IgD-negative memory B cell (primary cell): ENCODE measurements around the gene ERP44. TPM values are rescaled to one million over a fixed set of nuclear protein-coding genes. Genes with fewer than 3 reads are reported as not detected.
"Not testable (repeated sequence)": the region's sequence is repeated elsewhere in the genome, so short reads cannot be mapped to it uniquely, and the experiment has no call there.

Experiments
- H3K27ac Mint-ChIP-seq, 3 donors: one replicate each; pipeline ENCODE4 v1.8.0; 2020 to 2022; ENCODE audit warnings: mild to moderate bottlenecking in 3 of 3, mixed read lengths in 3 of 3, moderate library complexity in 1 of 3
- H3K27me3 Mint-ChIP-seq: one replicate; pipeline ENCODE4 v1.8.0; 2021; ENCODE audit warnings: mixed read lengths
- H3K36me3 Mint-ChIP-seq: one replicate; pipeline ENCODE4 v1.8.0; 2020; ENCODE audit warnings: mild to moderate bottlenecking, mixed read lengths
- H3K4me1 Mint-ChIP-seq, 3 donors: one replicate each; pipeline ENCODE4 v1.8.0; 2020 to 2022; ENCODE audit warnings: mixed read lengths in 3 of 3, mild to moderate bottlenecking in 1 of 3
- H3K4me3 Mint-ChIP-seq, 4 donors: one replicate each; pipeline ENCODE4 v1.8.0; 2020 to 2022; ENCODE audit warnings: mild to moderate bottlenecking in 4 of 4, mixed read lengths in 4 of 4, moderate library complexity in 3 of 4
- H3K9me3 Mint-ChIP-seq, 3 donors: one replicate each; pipeline ENCODE4 v1.8.0; 2020 to 2021; ENCODE audit warnings: mixed read lengths in 3 of 3, mild to moderate bottlenecking in 1 of 3
- polyA plus RNA-seq: library from polyadenylated mRNA; unstranded; fragments of 300-500 nt; fragmentation: Illumina TruSeq; gene quantifications from one replicate; pipeline ENCODE4 v1.2.3, GENCODE V29; 2021

Gene ERP44
- polyA plus RNA-seq, 1 donor from 2014 or later: 45.3 TPM

DNA sequence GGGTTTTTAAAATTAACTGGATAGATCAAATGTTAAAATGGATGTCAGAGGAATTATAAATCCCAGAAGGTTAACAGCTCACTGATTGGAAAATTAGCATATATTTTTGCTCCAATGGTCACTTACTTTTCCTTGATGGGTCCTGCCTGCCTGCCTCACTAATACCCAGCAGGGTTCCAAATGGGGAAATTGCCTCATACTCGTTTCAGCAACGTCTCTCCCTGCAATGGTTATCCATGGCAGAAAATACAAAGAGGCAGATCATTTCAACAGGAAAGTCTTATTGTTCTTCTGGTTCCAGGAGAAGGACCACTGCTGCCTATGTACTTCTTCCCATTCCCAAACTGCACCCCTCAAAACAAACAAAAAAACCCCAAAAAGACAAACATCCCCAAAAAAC, 71.3 kb downstream of the ERP44 start:
- Mint-ChIP-seq H3K9me3 (no peaks in the 10 kb centered on the region), H3K27ac (no peak overlapping the region), H3K4me1 (peaks cover 14 to 20% (median 16%) of the 10 kb centered on the region in 3 donors)

DNA sequence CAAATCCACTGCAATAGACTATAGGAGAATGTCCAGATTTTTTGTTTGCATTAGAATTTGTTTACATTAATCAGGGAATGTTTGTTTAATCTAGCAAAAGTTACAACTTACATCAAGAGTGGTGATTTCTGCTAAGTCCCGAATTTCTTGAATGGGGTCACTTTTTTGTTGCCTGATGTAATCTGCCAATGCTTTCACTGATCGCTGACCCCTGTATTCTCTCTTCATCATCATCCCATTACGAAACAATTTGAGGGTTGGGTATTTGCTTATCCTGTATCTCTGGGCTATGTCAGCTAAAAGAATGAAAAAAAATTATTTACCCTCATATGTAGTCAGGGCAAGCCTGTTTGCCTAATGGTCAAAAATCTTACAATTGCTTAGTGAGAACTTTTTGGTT, 76.9 kb downstream of the ERP44 start:
- H3K36me3 Mint-ChIP-seq: peaks cover 7% of the 10 kb centered on the region
- H3K27ac Mint-ChIP-seq: no peak overlapping the region
- no peaks in the 10 kb centered on the region for H3K27me3 Mint-ChIP-seq
- H3K4me3 Mint-ChIP-seq: no peak overlapping the region
- peaks cover 0 to 7% (median 0%) of the 10 kb centered on the region in 3 donors for H3K4me1 Mint-ChIP-seq
- no peaks in the 10 kb centered on the region for H3K9me3 Mint-ChIP-seq

More for the DNA sequence above, 71.3 kb downstream of the ERP44 start:
- no peak overlapping the region for H3K4me3 Mint-ChIP-seq
- H3K36me3 Mint-ChIP-seq: peaks cover 2% of the 10 kb centered on the region
- H3K27me3 Mint-ChIP-seq: no peaks in the 10 kb centered on the region

DNA sequence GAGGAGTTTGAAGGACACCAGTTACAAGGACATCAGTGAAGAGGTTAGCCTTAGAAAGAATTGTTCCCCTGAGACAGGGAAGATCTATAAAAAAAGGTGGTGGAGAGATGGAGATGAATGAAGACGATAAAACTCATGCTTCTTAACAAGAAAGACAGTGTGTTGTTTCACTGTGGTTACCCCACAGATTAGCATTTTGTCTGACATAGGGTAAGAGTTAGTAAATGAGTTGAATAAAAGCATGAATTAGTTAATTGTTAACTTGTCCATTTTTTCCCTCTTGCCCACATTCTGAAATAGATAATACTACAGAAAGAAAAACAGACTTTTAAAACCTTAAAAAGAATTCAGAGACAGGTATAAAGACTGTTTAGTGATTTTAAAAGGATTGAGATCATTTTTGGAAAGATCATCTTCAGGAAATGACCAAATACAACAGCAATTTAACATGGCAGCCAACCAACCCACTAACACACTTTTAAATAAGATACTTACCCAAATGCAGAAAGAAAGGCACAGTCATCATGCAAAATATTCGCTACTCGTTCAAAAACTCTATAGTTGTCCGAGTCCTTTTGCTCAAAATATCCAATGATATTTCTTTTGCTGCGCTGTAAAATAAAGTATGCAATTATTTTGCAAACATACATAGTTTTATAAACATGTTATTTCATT, 78.5 kb downstream of the ERP44 start:
- Mint-ChIP-seq H3K9me3 (no peaks in the 10 kb centered on the region), H3K4me1 (peaks cover 0 to 7% (median 0%) of the 10 kb centered on the region in 3 donors), H3K36me3 (peaks cover 9% of the 10 kb centered on the region), H3K27ac (no peak overlapping the region), H3K4me3 (no peak overlapping the region), H3K27me3 (no peaks in the 10 kb centered on the region)

DNA sequence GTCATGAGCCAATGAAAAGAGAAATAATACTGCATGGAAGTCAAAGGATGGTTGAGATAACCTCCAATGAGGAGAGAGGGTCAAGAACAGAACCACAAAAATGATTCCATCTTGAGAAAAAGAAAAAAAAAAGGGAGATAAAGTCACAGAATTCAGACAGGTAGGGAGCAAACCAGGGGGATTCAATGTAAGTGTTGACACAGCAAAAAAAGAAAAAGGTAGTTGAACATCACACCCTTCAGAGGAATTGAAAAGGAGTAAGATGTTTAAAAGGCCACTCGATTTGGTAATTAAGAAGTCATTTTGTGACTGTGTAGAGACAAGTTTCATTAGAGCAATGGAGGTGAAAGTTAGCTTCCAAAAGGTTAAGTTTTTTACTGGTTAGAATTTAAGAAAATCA, 79.3 kb downstream of the ERP44 start:
- Mint-ChIP-seq H3K4me1 (peaks cover 0 to 7% (median 0%) of the 10 kb centered on the region in 3 donors), H3K27ac (no peak overlapping the region), H3K36me3 (peaks cover 10% of the 10 kb centered on the region), H3K4me3 (no peak overlapping the region), H3K9me3 (no peaks in the 10 kb centered on the region), H3K27me3 (no peaks in the 10 kb centered on the region)

DNA sequence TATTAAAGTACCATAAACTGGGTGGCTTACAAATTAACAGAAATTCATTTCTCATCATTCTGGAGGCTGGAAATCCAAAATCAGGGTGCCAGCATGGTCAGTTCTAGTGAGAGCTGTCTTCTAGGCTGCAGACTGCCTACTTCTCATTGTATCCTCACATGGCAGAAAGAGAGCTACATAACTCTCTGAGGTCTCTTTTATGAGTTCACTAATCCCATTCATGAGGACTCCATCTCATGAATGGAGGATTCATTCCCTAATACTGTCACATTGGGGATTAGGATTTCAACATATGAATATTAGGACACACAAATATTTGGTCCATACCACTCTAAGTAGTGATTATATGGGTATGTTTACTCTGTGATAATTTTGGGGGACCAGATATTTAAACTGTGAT, 84.0 kb downstream of the ERP44 start:
- H3K36me3 Mint-ChIP-seq: peaks cover 14% of the 10 kb centered on the region
- no peak overlapping the region for H3K4me3 Mint-ChIP-seq
- H3K27me3 Mint-ChIP-seq: no peaks in the 10 kb centered on the region
- no peak overlapping the region for H3K27ac Mint-ChIP-seq
- H3K9me3 Mint-ChIP-seq: peaks cover 0 to 6% (median 2%) of the 10 kb centered on the region in 3 donors
- peaks cover 1 to 6% (median 1%) of the 10 kb centered on the region in 3 donors for H3K4me1 Mint-ChIP-seq

- H3K27ac Mint-ChIP-seq: peak overlapping the region in 1 of 3 donors; percentile 46
- H3K27me3 Mint-ChIP-seq: no peaks in the 10 kb centered on the region
- H3K4me1 Mint-ChIP-seq: peaks cover 0 to 1% (median 1%) of the 10 kb centered on the region in 3 donors
- peaks cover 15% of the 10 kb centered on the region for H3K36me3 Mint-ChIP-seq
- no peak overlapping the region for H3K4me3 Mint-ChIP-seq
- H3K9me3 Mint-ChIP-seq: peaks cover 0 to 6% (median 2%) of the 10 kb centered on the region in 3 donors
Observed at GRCh38 chr9:100013573-100013972, 85.2 kb downstream of the ERP44 start.

DNA sequence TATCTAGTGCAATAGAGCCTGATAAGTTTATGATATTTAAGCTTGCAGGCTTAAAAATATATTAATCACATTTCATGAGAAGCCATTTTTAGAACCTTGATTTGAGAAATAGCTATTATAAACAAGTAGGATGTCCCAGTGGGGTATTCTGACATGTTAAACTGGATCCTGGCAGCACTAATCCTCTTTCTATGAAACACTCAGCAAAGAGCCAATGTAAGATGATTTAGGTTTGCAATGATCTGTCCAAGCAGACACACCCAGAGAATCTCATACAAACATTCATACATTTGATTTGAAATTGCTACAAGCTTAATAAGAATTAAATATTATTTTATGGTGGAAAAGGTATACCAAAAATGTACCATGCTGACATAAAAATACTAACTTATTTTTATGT, 86.5 kb downstream of the ERP44 start:
- H3K36me3 Mint-ChIP-seq: peaks cover 13% of the 10 kb centered on the region
- H3K27me3 Mint-ChIP-seq: no peaks in the 10 kb centered on the region
- H3K4me1 Mint-ChIP-seq: peaks cover 0 to 1% (median 1%) of the 10 kb centered on the region in 3 donors
- no peak overlapping the region for H3K4me3 Mint-ChIP-seq
- peaks cover 0 to 6% (median 2%) of the 10 kb centered on the region in 3 donors for H3K9me3 Mint-ChIP-seq
- H3K27ac Mint-ChIP-seq: no peak overlapping the region

- H3K9me3 Mint-ChIP-seq: peaks cover 0 to 6% (median 2%) of the 10 kb centered on the region in 3 donors
- H3K4me3 Mint-ChIP-seq: no peak overlapping the region
- H3K4me1 Mint-ChIP-seq: peaks cover 0 to 1% (median 1%) of the 10 kb centered on the region in 3 donors
- peaks cover 11% of the 10 kb centered on the region for H3K36me3 Mint-ChIP-seq
- no peak overlapping the region for H3K27ac Mint-ChIP-seq
- no peaks in the 10 kb centered on the region for H3K27me3 Mint-ChIP-seq
Observed at GRCh38 chr9:100011062-100011681, 87.6 kb downstream of the ERP44 start.

DNA sequence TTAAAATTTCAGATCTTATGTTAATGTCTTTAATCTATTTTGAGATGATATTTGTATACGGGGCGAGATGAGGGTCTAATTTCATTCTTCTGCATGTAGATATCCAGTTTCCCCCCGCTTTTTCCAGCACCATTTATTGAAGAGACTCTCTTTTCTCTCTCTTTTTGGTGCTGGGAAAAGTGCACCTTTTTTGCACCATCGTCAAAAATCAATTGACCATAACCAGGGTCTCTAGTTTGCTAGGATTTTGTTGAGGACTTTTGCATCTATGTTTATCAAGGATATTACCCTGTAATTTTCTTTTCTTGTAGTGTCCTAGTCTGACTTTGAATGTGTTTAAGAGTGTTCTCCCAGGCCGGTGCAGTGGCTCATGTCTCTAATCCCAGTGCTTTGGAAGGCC, 99.0 kb downstream of the ERP44 start:
- peaks cover 0 to 11% (median 2%) of the 10 kb centered on the region in 3 donors for H3K9me3 Mint-ChIP-seq
- H3K4me1 Mint-ChIP-seq: peaks cover 0 to 3% (median 0%) of the 10 kb centered on the region in 3 donors
- H3K36me3 Mint-ChIP-seq: peaks cover 26% of the 10 kb centered on the region
- no peak overlapping the region for H3K4me3 Mint-ChIP-seq
- no peaks in the 10 kb centered on the region for H3K27me3 Mint-ChIP-seq
- peak overlapping the region in 1 of 3 donors; percentile 31 for H3K27ac Mint-ChIP-seq

- H3K27ac Mint-ChIP-seq: peak overlapping the region in 1 of 3 donors; percentile 72
- H3K4me3 Mint-ChIP-seq: no peak overlapping the region
- H3K36me3 Mint-ChIP-seq: peaks cover 23% of the 10 kb centered on the region
Observed at GRCh38 chr9:99998866-99999265, 99.9 kb downstream of the ERP44 start.

GRCh38 chr9:99998266-99998665, 100.5 kb downstream of the ERP44 start:
- H3K27ac Mint-ChIP-seq: no peak overlapping the region
- H3K27me3 Mint-ChIP-seq: no peaks in the 10 kb centered on the region
- peaks cover 0 to 3% (median 0%) of the 10 kb centered on the region in 3 donors for H3K4me1 Mint-ChIP-seq
- peaks cover 25% of the 10 kb centered on the region for H3K36me3 Mint-ChIP-seq
- peak overlapping the region in 1 of 4 donors; percentile 65 for H3K4me3 Mint-ChIP-seq
- peaks cover 2 to 11% (median 2%) of the 10 kb centered on the region in 3 donors for H3K9me3 Mint-ChIP-seq

More at GRCh38 chr9:99998866-99999265, 99.9 kb downstream of the ERP44 start:
- H3K9me3 Mint-ChIP-seq: peaks cover 2 to 11% (median 2%) of the 10 kb centered on the region in 3 donors
- H3K27me3 Mint-ChIP-seq: no peaks in the 10 kb centered on the region
- H3K4me1 Mint-ChIP-seq: peaks cover 0 to 3% (median 0%) of the 10 kb centered on the region in 3 donors

- H3K4me1 Mint-ChIP-seq, H3K27ac Mint-ChIP-seq, H3K27me3 Mint-ChIP-seq, H3K9me3 Mint-ChIP-seq, H3K4me3 Mint-ChIP-seq: not testable (repeated sequence)
- H3K36me3 Mint-ChIP-seq: peaks cover 23% of the 10 kb centered on the region
Observed at GRCh38 chr9:99990508-99990907, 108.3 kb downstream of the ERP44 start.

- H3K9me3 Mint-ChIP-seq: no peaks in the 10 kb centered on the region
- H3K36me3 Mint-ChIP-seq: peaks cover 16% of the 10 kb centered on the region
- peaks cover 0 to 10% (median 2%) of the 10 kb centered on the region in 3 donors for H3K4me1 Mint-ChIP-seq
- H3K27ac Mint-ChIP-seq: no peak overlapping the region
- no peak overlapping the region for H3K4me3 Mint-ChIP-seq
- no peaks in the 10 kb centered on the region for H3K27me3 Mint-ChIP-seq
Observed at GRCh38 chr9:99986642-99987041, 112.2 kb downstream of the ERP44 start.

DNA sequence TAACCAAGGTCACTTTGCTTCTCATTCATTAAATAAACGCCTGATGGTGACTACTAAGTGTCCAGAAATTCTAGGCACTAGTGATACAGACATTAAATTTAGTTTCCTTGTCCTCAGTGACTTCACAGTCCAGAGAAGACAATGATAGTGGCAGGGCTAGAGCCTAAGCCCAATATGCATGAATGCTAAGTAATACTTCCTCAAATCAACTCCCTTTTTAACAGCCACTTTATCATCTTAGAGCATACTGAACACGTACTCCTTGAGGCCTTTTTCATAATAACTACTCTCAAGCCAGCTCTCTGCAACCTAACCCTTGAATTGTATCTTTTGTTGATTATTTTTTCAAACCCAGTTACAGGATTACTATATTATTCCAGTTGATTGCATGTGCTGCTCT, 118.2 kb downstream of the ERP44 start:
- Mint-ChIP-seq H3K9me3 (no peaks in the 10 kb centered on the region), H3K4me1 (peaks cover 0 to 5% (median 0%) of the 10 kb centered on the region in 3 donors), H3K27me3 (no peaks in the 10 kb centered on the region), H3K27ac (no peak overlapping the region), H3K36me3 (peaks cover 5% of the 10 kb centered on the region), H3K4me3 (no peak overlapping the region)

GRCh38 chr9:99978221-99978620, 120.6 kb downstream of the ERP44 start:
- Mint-ChIP-seq H3K9me3 (no peaks in the 10 kb centered on the region), H3K27ac (no peak overlapping the region), H3K4me3 (no peak overlapping the region), H3K27me3 (no peaks in the 10 kb centered on the region), H3K4me1 (peaks cover 0 to 8% (median 0%) of the 10 kb centered on the region in 3 donors), H3K36me3 (peaks cover 11% of the 10 kb centered on the region)
